HG03575 (cell line): ENCODE results near the gene IFT88.
"Not testable (repeated sequence)": the region's sequence is repeated elsewhere in the genome, so short reads cannot be mapped to it uniquely, and the experiment has no call there.

ENCODE experiments used
- ATAC-seq: cut with Tn5 transposase; IDR thresholded peaks from one replicate; pipeline ENCODE4 v1.9.1; 2021; ENCODE audit not compliant: unreplicated experiment, insufficient number of reproducible peaks, low FRiP score; ENCODE audit errors: extremely low read depth

The IFT88 gene

GRCh38 chr13:20679879-20680278, 112.9 kb downstream of the IFT88 start:
- ATAC-seq = no peak

- no peak for ATAC-seq
Measured at GRCh38 chr13:20680416-20681080, 113.6 kb downstream of the IFT88 start.

GRCh38 chr13:20681481-20681880, 114.5 kb downstream of the IFT88 start:
- not testable (repeated sequence) for ATAC-seq

GRCh38 chr13:20682061-20682460, 115.1 kb downstream of the IFT88 start:
- no peak for ATAC-seq

- ATAC-seq = no peak
Measured at GRCh38 chr13:20684041-20684440, 117.1 kb downstream of the IFT88 start.

GRCh38 chr13:20684546-20684945, 117.6 kb downstream of the IFT88 start:
- ATAC-seq = no peak

GRCh38 chr13:20685092-20685491, 118.1 kb downstream of the IFT88 start:
- ATAC-seq = no peak

GRCh38 chr13:20686167-20686566, 119.2 kb downstream of the IFT88 start:
- ATAC-seq = no peak

GRCh38 chr13:20686863-20687579, 120.1 kb downstream of the IFT88 start:
- ATAC-seq = no peak

- ATAC-seq = no peak
Measured at GRCh38 chr13:20689291-20689690, 122.3 kb downstream of the IFT88 start.

- ATAC-seq = no peak
Measured at GRCh38 chr13:20691616-20692015, 124.7 kb downstream of the IFT88 start.

GRCh38 chr13:20696073-20696472, 129.1 kb downstream of the IFT88 start:
- no peak for ATAC-seq

- ATAC-seq = no peak
Measured at GRCh38 chr13:20699715-20700114, 132.8 kb downstream of the IFT88 start.

- no peak for ATAC-seq
Measured at GRCh38 chr13:20700288-20700687, 133.3 kb downstream of the IFT88 start.

GRCh38 chr13:20701461-20701860, 134.5 kb downstream of the IFT88 start:
- no peak for ATAC-seq

- ATAC-seq = no peak
Measured at GRCh38 chr13:20702530-20702914, 135.6 kb downstream of the IFT88 start.

- no peak for ATAC-seq
Measured at GRCh38 chr13:20702915-20703779, 136.2 kb downstream of the IFT88 start, which contains the start of gene IL17D. IL17D (plus strand) TSS chr13:20703699; CDS start chr13:20704002, 303 bp downstream.

- no peak for ATAC-seq
Measured at GRCh38 chr13:20703780-20704458, 137.0 kb downstream of the IFT88 start.

GRCh38 chr13:20704459-20705069, 137.6 kb downstream of the IFT88 start:
- ATAC-seq = no peak
